GM19324 (cell line): ENCODE data around the gene CDH13.

Source experiments
- ATAC-seq: cut with Tn5 transposase; IDR thresholded peaks from one replicate; pipeline ENCODE4 v1.9.1; 2021; ENCODE audit warnings: mild to moderate bottlenecking, moderate library complexity; ENCODE audit not compliant: unreplicated experiment, low FRiP score

The CDH13 gene

DNA sequence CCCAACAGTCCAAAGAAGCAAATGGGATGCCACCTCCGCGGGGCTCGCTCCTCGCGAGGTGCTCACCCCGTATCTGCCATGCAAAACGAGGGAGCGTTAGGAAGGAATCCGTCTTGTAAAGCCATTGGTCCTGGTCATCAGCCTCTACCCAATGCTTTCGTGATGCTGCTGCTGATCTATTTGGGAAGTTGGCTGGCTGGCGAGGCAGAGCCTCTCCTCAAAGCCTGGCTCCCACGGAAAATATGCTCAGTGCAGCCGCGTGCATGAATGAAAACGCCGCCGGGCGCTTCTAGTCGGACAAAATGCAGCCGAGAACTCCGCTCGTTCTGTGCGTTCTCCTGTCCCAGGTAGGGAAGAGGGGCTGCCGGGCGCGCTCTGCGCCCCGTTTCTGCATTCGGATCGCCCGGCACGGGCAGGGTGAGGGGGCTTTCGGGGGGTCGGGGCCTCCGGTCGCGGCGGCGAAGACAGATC lies at the start of gene CDH13:
Gene CDH13 (plus strand): TSS at position 179 of the 471 bp plus-strand sequence.
- ATAC-seq = no peak

GRCh38 chr16:82580298-82580890 lies 46.4 kb upstream of the CDH13 start:
- ATAC-seq = no peak

- ATAC-seq = no peak
These were observed 43.8 kb upstream of the CDH13 start for GRCh38 chr16:82582975-82583374.

DNA sequence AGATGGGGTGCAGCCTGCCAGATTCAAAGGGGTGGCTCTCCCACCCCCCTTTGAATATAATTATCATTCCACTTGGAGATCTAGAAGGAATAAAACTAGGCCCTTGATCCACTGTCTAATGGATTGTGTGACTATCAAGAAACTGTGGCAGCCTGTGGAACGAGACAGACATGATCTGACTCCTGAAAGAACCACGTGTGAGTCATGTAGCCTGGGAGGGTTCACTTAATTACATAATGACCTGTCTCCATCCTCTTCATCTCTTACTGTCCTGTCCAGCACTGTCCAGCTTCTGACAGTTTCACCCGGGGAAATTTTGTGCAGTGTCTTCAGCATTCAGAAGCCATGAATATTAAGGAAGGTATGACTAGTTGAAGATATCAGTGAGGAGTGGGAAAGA lies 43.3 kb upstream of the CDH13 start:
- ATAC-seq = no peak

DNA sequence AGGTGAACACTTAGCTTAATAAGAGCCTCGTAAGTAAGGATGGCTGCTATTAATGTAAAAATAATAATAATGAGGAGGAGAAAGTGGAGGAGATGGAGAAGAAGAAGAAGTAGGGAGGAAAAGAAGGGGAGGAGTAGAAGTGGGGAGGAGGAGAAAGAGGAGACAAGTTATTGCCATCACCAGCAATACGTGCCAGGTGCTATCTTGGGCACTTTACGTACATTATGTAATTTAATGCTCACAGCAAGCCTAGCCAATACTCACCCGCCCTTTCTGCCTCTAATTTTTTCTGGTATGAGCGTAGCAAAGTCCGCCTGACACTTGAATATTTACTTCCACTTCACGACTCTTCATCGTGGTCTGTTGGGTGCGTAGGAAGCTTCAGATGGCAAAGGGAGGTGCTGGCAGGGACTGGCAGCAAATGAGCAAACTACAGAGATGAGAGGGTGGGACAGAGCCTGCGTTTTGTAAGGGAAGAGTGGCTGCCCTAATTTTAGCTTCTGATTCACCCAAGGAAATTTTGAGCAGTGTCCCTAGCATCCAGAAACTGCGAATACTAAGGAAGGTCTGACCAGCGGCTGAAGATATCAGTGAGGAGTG lies 42.1 kb upstream of the CDH13 start:
- no peak for ATAC-seq

DNA sequence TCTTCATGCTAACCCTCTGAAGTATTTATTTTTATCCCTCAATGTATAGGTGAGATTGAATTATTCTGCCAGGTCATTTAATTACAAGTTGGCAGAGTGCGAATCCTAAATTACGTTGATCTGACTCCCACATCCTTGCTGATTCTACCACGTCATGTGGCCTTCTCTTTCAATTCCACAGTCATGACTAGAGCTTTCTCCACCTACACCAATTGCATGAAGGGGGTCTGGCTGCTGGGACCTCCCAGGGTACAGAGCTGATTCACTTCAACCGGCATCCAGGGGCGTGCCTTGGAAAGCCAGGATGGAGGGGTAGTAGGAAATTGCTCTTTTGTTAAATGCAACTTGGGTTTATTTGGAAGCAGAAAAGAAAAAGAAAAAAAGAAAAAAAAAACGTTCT lies 41.1 kb upstream of the CDH13 start:
- no peak for ATAC-seq

DNA sequence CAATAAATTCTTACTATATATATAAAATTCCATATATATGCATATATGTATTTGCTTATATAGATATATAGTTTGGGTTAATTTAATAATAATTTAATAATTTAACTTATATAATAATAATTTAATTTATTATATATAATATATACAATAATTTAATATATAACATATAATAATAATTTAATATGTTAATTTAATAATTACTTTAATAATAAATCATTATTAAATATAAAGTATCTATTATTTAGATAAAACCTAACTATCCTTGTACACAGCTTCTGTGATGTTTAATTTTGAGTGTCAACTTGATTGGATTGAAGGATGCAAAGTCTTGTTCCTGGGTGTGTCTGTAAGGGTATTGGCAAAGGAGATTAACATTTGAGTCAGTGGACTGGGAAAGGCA lies 40.6 kb upstream of the CDH13 start:
- ATAC-seq = no peak

DNA sequence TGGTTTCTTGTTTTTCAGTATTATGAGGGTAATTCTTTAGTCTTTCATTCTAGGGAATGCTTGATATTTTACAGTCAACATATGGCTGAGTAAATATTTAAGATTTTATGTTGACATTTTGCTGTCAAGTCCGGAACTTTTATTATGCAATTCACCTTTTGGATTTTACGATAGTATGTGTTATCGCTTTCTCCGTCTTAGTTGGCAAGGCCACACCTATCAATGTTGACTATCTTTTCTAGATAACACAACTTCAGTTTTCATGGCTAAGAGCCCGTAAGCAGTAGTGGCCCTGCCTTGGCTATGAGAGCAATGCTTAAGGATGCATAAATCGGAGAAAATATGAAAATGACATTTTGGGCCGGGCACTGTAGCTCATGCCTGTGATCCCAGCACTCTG lies 39.5 kb upstream of the CDH13 start:
- no peak for ATAC-seq

- ATAC-seq = no peak
These were observed 37.4 kb upstream of the CDH13 start for GRCh38 chr16:82589407-82589806.

DNA sequence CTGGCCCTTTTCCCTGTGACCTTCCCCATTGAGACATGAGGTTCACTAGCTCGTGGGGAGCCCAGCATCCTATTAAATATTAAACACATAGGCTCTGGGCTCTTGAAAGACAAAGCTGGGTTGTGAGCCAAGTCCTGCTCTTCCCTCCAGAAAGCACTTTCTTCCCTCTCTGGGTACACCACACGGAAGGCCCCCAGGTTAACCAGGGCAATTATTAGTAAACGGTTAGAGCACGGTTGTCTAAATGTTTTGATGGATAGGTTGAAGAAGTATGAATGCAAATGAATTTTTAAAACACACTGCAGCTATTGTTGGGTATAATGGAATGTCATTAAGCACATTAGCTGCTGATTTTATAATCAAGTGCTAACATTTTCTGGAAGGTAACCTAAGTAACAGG lies 32.7 kb upstream of the CDH13 start:
- no peak for ATAC-seq

- no peak for ATAC-seq
These were observed 28.0 kb upstream of the CDH13 start for GRCh38 chr16:82598771-82599170.

DNA sequence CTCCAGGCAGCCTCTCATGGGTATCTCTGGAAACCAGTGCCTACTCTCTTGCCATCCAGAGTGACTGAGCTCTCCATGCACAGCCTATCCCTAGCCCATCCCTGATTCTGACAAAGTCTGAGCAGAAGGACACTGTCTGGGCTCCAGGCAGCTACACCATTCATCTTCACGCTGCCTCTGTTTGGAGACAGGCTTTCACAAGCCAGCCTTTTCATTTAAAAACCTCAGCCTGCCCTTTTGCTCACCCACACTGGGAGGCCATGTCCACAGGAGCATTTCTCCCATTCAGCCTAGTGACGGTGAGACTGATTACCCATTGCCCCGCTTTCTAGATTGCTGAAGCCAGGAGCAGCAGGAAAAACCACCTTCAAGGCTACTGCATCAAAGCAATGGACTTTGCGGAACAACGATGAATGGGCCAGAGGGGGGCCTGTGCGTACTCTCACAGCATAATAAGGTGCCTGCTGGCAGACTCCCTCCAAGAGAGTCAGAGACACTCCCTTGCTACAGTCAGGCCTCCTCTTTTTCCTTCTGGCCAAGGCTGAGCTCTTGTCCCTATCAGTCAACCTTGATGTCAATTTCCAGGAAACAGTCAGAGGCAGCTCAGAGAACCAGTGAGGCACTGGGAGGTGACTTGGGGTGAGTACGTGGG lies 24.7 kb upstream of the CDH13 start:
- no peak for ATAC-seq

- no peak for ATAC-seq
These were observed 22.9 kb upstream of the CDH13 start for GRCh38 chr16:82603784-82604411.

DNA sequence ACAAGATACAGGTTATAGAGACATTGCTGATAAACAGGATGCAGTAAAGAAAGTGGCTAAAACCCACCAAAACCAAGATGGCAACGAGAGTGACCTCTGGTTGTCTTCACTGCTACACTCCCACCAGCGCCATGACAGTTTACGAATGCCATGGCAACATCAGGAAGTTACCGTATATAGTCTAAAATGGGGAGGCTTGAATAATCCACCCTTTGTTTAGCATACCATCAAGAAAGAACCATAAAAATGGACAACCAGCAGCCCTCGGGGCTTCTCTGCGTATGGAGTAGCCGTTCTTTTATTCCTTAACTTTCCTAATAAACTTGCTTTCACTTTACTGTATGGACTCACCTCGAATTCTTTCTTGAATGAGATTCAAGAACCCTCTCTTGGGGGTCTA lies 21.7 kb upstream of the CDH13 start:
- no peak for ATAC-seq

DNA sequence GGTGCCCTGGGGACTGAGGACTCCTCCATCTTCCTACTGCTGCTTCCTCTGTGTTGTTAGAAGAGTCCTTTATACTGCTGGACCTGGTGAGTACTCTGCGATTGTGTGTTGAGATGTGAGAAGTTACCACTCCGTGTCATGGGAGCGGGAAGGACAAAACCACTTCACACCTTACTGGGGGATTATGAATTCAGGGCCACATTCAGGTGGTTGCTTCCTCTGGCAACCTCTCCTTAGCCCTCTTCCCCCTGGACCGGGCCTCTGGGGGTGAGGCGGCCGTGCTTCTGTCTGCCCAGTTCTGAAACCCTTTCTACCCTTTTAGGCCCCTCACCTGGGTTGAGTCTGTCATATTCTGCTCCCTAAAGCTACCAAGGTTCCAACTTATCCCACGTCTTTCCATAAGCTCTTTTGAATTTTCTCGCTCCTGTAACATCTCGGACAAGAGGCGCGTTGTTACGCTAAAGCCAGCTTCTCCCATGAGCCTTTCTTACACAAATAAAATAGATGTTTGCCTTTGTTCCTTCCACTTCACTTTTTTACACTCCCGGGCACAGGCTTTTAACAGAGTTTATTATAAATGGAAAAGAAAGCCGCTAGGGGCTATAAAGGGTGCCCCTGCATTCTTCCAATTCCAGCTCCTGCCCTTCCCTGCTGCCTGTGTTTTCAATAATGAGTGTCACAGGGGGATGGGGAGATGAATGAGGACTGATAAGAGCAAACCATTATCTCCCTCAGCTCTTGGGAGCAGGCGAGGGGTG lies 20.7 kb upstream of the CDH13 start:
- no peak for ATAC-seq

GRCh38 chr16:82609140-82609539 lies 17.6 kb upstream of the CDH13 start:
- no peak for ATAC-seq

DNA sequence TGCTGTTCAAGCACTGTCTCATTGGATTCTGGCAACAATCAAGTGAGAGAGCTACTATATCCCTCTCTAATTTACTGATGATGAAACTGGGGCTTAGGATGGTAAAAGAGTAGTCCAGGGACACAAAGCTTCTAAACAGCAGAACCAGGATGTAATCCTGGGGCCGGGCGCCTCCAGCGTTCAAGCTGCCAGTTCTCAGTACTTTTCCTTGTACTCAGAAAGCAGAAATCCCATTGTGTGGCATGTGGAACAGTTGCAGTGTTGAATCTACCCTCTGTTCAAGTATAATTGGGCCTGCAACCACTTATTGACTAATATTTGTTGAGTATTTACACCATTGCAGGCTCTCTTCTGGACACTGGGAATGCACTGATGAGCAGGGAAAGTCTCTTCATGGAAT lies 14.5 kb upstream of the CDH13 start:
- ATAC-seq = no peak

DNA sequence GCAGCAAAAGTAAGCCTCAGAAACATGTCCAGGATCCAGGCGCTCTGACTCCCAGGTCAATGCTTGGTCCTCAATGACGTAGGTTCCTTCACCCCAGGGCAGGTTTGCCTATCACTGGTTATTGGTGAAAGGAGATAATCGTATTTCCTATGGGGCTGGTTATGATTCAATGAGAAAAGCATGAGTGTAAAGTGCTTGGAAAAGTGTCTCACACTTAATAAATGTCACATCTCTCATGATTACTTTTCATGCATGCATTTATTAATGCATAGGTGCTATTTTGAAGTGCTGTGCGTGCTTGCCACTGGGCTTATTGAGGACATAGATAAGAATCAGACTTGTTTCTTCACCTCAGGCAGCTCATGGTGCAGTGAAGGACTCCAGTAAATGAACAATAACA lies 10.4 kb upstream of the CDH13 start:
- ATAC-seq = no peak

- no peak for ATAC-seq
These were observed 5.0 kb upstream of the CDH13 start for GRCh38 chr16:82621781-82622180.

DNA sequence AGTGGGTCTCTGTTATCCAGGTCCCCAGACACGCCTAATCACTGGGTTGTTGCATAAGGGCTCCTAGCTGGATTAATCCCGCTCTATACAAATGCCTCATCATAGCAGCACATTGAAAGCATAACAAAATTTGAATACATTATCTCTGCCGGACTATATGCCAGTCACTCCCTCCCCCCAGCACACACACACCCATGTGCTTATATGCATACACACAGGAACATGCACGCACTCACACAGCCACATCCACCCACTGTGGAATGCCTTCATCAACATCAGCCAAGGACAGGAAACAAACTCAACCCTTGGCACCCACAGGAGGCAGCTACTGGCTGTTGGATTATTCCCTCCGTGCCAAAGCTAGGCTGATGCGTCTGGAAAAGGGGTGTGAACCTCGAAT lies 3.5 kb upstream of the CDH13 start:
- no peak for ATAC-seq
